ENCODE results near the gene RDX. TPM values are rescaled to one million over a fixed set of nuclear protein-coding genes. Genes with fewer than 3 reads are reported as not detected.

Gene RDX
- total and polyA plus RNA-seq, 9 of the 15 experiments (the other 6 are each of a cell fraction or from before 2014, with no cell fraction given) = 35.6 to 62.1 (median 54.3) TPM

DNA sequence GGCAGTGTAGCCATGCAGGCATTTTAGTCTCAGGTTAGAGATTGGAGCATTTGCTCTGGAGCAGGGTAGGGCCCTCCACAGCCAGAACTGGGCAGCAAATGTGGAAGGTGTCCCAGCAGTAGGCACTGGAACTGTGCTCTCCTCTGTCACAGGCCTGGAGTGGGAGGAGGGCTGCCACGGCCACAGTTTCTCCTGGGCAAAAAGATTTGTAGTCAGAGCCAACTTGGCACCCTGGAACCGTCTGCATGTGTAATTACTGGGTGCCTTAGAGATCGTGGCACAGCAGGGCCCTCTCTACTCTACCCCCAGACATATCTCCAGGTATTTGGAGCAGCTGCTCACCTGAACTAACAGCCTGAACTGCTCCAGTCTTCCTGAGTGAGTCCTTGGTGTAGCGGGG is 109.5 kb downstream of the RDX start:
- no peak for ATAC-seq
- no TSS peak for BruUV-seq (replicated peaks)
- H3K4me1 ChIP-seq (replicated peaks in 1 of 2; ENCODE audit: control insufficient read depth in 2 of 2, insufficient read depth in 2 of 2, low read length in 2 of 2) = no peaks in the 10 kb centered on the region
- H4K20me1 ChIP-seq (replicated peaks; ENCODE audit: control insufficient read depth, insufficient read depth, low read length) = no peaks in the 10 kb centered on the region
- TF ChIP-seq KLF10 (CRISPR knock-in tag; IDR thresholded peaks at IDR 0.05) (no peak), CHD2 (IDR thresholded peaks at IDR 0.05; ENCODE audit: low read depth, low read length) (no peak), CHD4 (IDR thresholded peaks at IDR 0.05; ENCODE audit: insufficient read depth, insufficient replicate concordance, low read depth, low read length, poor library complexity, severe bottlenecking) (no peak)
- TF ChIP-seq, protein P1, sequence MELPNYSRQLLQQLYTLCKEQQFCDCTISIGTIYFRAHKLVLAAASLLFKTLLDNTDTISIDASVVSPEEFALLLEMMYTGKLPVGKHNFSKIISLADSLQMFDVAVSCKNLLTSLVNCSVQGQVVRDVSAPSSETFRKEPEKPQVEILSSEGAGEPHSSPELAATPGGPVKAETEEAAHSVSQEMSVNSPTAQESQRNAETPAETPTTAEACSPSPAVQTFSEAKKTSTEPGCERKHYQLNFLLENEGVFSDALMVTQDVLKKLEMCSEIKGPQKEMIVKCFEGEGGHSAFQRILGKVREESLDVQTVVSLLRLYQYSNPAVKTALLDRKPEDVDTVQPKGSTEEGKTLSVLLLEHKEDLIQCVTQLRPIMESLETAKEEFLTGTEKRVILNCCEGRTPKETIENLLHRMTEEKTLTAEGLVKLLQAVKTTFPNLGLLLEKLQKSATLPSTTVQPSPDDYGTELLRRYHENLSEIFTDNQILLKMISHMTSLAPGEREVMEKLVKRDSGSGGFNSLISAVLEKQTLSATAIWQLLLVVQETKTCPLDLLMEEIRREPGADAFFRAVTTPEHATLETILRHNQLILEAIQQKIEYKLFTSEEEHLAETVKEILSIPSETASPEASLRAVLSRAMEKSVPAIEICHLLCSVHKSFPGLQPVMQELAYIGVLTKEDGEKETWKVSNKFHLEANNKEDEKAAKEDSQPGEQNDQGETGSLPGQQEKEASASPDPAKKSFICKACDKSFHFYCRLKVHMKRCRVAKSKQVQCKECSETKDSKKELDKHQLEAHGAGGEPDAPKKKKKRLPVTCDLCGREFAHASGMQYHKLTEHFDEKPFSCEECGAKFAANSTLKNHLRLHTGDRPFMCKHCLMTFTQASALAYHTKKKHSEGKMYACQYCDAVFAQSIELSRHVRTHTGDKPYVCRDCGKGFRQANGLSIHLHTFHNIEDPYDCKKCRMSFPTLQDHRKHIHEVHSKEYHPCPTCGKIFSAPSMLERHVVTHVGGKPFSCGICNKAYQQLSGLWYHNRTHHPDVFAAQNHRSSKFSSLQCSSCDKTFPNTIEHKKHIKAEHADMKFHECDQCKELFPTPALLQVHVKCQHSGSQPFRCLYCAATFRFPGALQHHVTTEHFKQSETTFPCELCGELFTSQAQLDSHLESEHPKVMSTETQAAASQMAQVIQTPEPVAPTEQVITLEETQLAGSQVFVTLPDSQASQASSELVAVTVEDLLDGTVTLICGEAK (IDR thresholded peaks at IDR 0.05) = no peak
- TF ChIP-seq, protein P1 (CRISPR knock-in tag; IDR thresholded peaks at IDR 0.05) = no peak
- no peak for DNase-seq (ENCODE audit: extremely low read depth in 1 of 4, low spot score in 3 of 4)
- no peak overlapping the region for H3K4me3 ChIP-seq
- no peaks in the 10 kb centered on the region for H3K36me3 ChIP-seq (ENCODE audit: control insufficient read depth, insufficient read depth, low read length)
- ChIA-PET POLR2A (interaction anchor here (1.4 kb wide), 1 partner anchor 10 kb away, joined by 4 read pairs; no protein-coding TSS in a partner anchor), CTCF (ENCODE audit: low intra/inter-chr PET ratio) (no interaction called here)
- in situ Hi-C loops (cut with MboI) = loop anchor here (25.0 kb wide), 1 partner anchor 1050 kb away; the partner anchor contains the start of gene POU2AF2
- intact Hi-C loops (cut with micrococcal nuclease) = no loop called here
- no peak overlapping the region for H2AFZ ChIP-seq (ENCODE audit: low read depth, low read length)
- no peaks in the 10 kb centered on the region for H3K9me1 ChIP-seq (ENCODE audit: control insufficient read depth, insufficient read depth, low read length)
- H3K27ac ChIP-seq (ENCODE audit: extremely low read depth, low read depth, low read length) = no peak overlapping the region
- H3K27me3 ChIP-seq (ENCODE audit: control insufficient read depth in 2 of 2, insufficient read depth in 2 of 2, low read length in 2 of 2) = peaks cover 0 to 11% of the 10 kb centered on the region in 2 experiments; a peak in 1 of 5 replicates
- H3K79me2 ChIP-seq (ENCODE audit: control insufficient read depth, insufficient read depth, low read length) = no peaks in the 10 kb centered on the region
- H3K9me3 ChIP-seq (replicated peaks; ENCODE audit: control insufficient read depth, insufficient read depth, low read depth, low read length) = no peaks in the 10 kb centered on the region
- H3K9ac ChIP-seq (ENCODE audit: insufficient read depth in 1 of 2, low read depth in 2 of 2, low read length in 2 of 2) = no peak overlapping the region
- WGBS (ENCODE audit: insufficient coverage, low coverage, missing lambda C conversion rate) = 15% methylated on average over 4 of the region's 4 CpGs
- H3K4me2 ChIP-seq (ENCODE audit: insufficient read depth, low read length) = no peak overlapping the region
- no peak for FAIRE-seq

Data from K562 (cell line).